GM12864 (cell line): ENCODE results near the gene SCAF8.

ENCODE experiments used
- DNase-seq: peaks from one replicate; pipeline ENCODE4 v3.0.0-alpha.2; 2011; ENCODE audit warnings: low read depth
- H3K4me3 ChIP-seq: 2 replicates; pipeline ENCODE4 v1.5.1; 2011; ENCODE audit warnings: mild to moderate bottlenecking, low read depth, low read length, control low read depth
- CTCF ChIP-seq: IDR thresholded peaks from 2 replicates; pipeline ENCODE4 v1.5.1; 2011; ENCODE audit warnings: low read depth, mild to moderate bottlenecking, moderate library complexity, low read length, control low read depth, inconsistent platforms; ENCODE audit errors: missing control alignments

Gene SCAF8

GRCh38 chr6:154876486-154877280 is 143.5 kb downstream of the SCAF8 start:
- no peak for TF ChIP-seq CTCF
- no peak overlapping the region for H3K4me3 ChIP-seq
- DNase-seq, result no peak

DNA sequence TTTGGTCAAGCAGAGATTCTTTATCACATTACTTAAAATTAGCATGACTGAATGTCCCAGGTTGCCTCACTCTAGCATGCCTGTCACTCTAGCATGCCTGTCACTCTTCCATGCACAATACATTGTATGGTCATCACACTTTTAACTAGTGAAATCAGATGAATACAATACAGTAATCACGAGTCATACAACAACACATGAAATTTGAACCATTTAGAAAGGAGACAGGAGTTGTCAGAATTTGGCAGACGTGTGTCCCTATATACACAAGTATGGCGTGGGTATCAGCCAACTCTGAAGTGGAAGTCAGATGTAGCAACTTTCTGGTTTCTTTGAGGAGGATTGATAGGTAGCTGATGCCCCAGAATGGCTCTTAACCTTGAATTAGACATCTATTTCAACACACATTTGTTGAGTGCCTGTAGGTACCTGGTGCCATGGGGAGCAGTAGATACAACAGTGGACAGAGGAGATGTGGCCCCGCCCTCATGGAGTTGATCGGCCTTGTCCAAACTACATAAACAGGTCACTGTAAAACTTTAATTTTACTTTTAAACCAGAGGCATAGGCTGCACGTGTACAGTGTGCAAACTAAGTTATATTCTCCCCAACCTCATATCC is 145.8 kb downstream of the SCAF8 start:
- TF ChIP-seq CTCF, result no peak
- H3K4me3 ChIP-seq, result no peak overlapping the region
- DNase-seq, result no peak

DNA sequence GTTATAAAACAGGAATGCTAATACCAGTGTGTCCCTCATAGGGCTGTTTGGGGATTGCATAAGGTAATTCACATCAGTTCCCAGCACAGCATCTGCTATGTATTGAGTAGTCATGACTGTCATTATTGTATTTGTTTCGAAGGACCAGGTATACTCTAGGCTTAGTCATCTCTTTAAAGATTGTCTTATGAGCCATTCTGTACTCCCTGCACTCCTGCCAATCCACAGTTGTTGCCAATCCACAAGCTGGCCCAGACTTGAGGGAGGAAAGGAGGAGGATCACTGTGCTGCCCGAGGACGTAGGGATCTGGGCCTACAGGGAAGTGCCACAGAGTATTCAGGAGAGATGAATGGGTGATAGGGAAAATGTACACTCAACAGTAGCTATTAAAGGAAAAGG is 148.9 kb downstream of the SCAF8 start:
- no peak overlapping the region for H3K4me3 ChIP-seq
- no peak for DNase-seq
- no peak for TF ChIP-seq CTCF
